SK-N-SH treated with all-trans-retinoic acid at 6 μM for 48 hours (cell line): Measurements from ENCODE around the gene MR1.

Experiments used
- ATAC-seq: fragments of 200-7000 bp; cut with Tn5 transposase; 3 replicates; pipeline ENCODE4 v1.9.1; 2020; ENCODE audit warnings: mild to moderate bottlenecking, moderate library complexity
- ARNTL ChIP-seq: fragments of 450-650 bp; formaldehyde crosslinking; IDR thresholded peaks from 2 replicates; pipeline ENCODE4 v1.5.0; 2020; ENCODE audit warnings: low read depth, mild to moderate bottlenecking, moderate library complexity, borderline replicate concordance
- BACH2 ChIP-seq: fragments of 250-450 bp; sonication (Bioruptor Pico); IDR thresholded peaks from 2 replicates; pipeline ENCODE4 v1.9.0; 2021; ENCODE audit warnings: mild to moderate bottlenecking, borderline replicate concordance
- CREB5 ChIP-seq: fragments of 250-450 bp; sonication (Bioruptor Pico); IDR thresholded peaks from 2 replicates; pipeline ENCODE4 v1.5.1; 2020; ENCODE audit warnings: low read depth, mild to moderate bottlenecking, moderate library complexity
- CSDC2 ChIP-seq: fragments of 250-450 bp; sonication (Bioruptor Pico); IDR thresholded peaks from 2 replicates; pipeline ENCODE4 v1.5.0; 2020; ENCODE audit warnings: mild to moderate bottlenecking, moderate library complexity
- CSRNP3 ChIP-seq: fragments of 250-450 bp; sonication (Bioruptor Pico); IDR thresholded peaks from 2 replicates; pipeline ENCODE4 v1.5.1; 2021; ENCODE audit warnings: mild to moderate bottlenecking, moderate library complexity
- ESRRG ChIP-seq: fragments of 250-450 bp; sonication (Bioruptor Pico); IDR thresholded peaks from 2 replicates; pipeline ENCODE4 v1.6.1; 2021; ENCODE audit warnings: mild to moderate bottlenecking
- GLIS3 ChIP-seq: fragments of 250-450 bp; sonication (Bioruptor Pico); IDR thresholded peaks from 2 replicates; pipeline ENCODE4 v1.5.0; 2020; ENCODE audit warnings: mild to moderate bottlenecking, moderate library complexity
- ISL1 ChIP-seq: fragments of 250-450 bp; sonication (Bioruptor Pico); IDR thresholded peaks from 2 replicates; pipeline ENCODE4 v2.1.2; 2022; ENCODE audit warnings: mild to moderate bottlenecking, moderate library complexity
- OSR1 ChIP-seq: fragments of 250-450 bp; sonication (Bioruptor Pico); IDR thresholded peaks from 2 replicates; pipeline ENCODE4 v1.8.0; 2022; ENCODE audit warnings: moderate library complexity, mild to moderate bottlenecking, inconsistent platforms
- PATZ1 ChIP-seq: fragments of 250-450 bp; sonication (Bioruptor Pico); IDR thresholded peaks from 2 replicates; pipeline ENCODE4 v1.8.0; 2020; ENCODE audit warnings: mild to moderate bottlenecking, moderate library complexity, borderline replicate concordance
- RARB ChIP-seq: fragments of 250-450 bp; sonication (Bioruptor Pico); IDR thresholded peaks from 2 replicates; pipeline ENCODE4 v1.8.0; 2021; ENCODE audit warnings: mild to moderate bottlenecking, moderate library complexity
- SNAI2 ChIP-seq: fragments of 250-450 bp; sonication (Bioruptor Pico); IDR thresholded peaks from 2 replicates; pipeline ENCODE4 v1.5.0; 2020; ENCODE audit warnings: mild to moderate bottlenecking, moderate library complexity
- TOX ChIP-seq: fragments of 250-450 bp; sonication (Bioruptor Pico); IDR thresholded peaks from 2 replicates; pipeline ENCODE4 v1.8.0; 2021; ENCODE audit warnings: mild to moderate bottlenecking, moderate library complexity, borderline replicate concordance
- TSHZ2 ChIP-seq: fragments of 250-450 bp; sonication (Bioruptor Pico); IDR thresholded peaks from 2 replicates; pipeline ENCODE4 v1.5.0; 2020; ENCODE audit warnings: mild to moderate bottlenecking, moderate library complexity
- ZC3H10 ChIP-seq: fragments of 250-450 bp; sonication (Bioruptor Pico); IDR thresholded peaks from 2 replicates; pipeline ENCODE4 v1.5.1; 2021; ENCODE audit warnings: mild to moderate bottlenecking, moderate library complexity
- ZFP3 ChIP-seq: fragments of 250-450 bp; sonication (Bioruptor Pico); IDR thresholded peaks from 2 replicates; pipeline ENCODE4 v1.5.0; 2020; ENCODE audit warnings: mild to moderate bottlenecking, moderate library complexity
- ZFP30 ChIP-seq: fragments of 450-650 bp; formaldehyde crosslinking; IDR thresholded peaks from 2 replicates; pipeline ENCODE4 v1.5.0; 2022; ENCODE audit warnings: mild to moderate bottlenecking, moderate library complexity
- ZNF565 ChIP-seq: fragments of 450-650 bp; formaldehyde crosslinking; conservative IDR thresholded peaks from 2 replicates; pipeline ENCODE4 v1.5.0; 2020; ENCODE audit warnings: low read depth, mild to moderate bottlenecking, moderate library complexity
- ZNF70 ChIP-seq: fragments of 450-650 bp; formaldehyde crosslinking; IDR thresholded peaks from 2 replicates; pipeline ENCODE4 v1.5.0; 2020; ENCODE audit warnings: mild to moderate bottlenecking, moderate library complexity
- ZNF8 ChIP-seq: fragments of 450-650 bp; formaldehyde crosslinking; IDR thresholded peaks from 2 replicates; pipeline ENCODE4 v1.5.0; 2020; ENCODE audit warnings: mild to moderate bottlenecking, moderate library complexity

Gene MR1

GRCh38 chr1:181099152-181100014 is 65.6 kb downstream of the MR1 start:
- TF ChIP-seq PATZ1 (CRISPR knock-in tag) (no peak), GLIS3 (CRISPR knock-in tag) (no peak), ISL1 (CRISPR knock-in tag) (no peak), OSR1 (CRISPR knock-in tag) (no peak; the same call in 1 of the 2 replicates), ZC3H10 (CRISPR knock-in tag) (0 out of 2 replicates have a peak, but pooled peaks have one; percentile 14), CSRNP3 (CRISPR knock-in tag) (no peak), SNAI2 (no peak), CREB5 (CRISPR knock-in tag) (no peak), ZFP3 (CRISPR knock-in tag) (no peak), ZNF8 (CRISPR knock-in tag) (no peak), ARNTL (CRISPR knock-in tag) (no peak), TOX (CRISPR knock-in tag) (peak; percentile 44; the same call in 1 of the 2 replicates), RARB (CRISPR knock-in tag) (peak; percentile 62; the same call in 1 of the 2 replicates), TSHZ2 (no peak), ZNF565 (no peak), ESRRG (no peak), CSDC2 (CRISPR knock-in tag) (no peak), BACH2 (no peak), ZFP30 (no peak), ZNF70 (CRISPR knock-in tag) (no peak)
- ATAC-seq = peak; percentile 26

- no peak for TF ChIP-seq GLIS3 (CRISPR knock-in tag)
- 0 out of 2 replicates have a peak, but pooled peaks have one; percentile 39 for TF ChIP-seq RARB (CRISPR knock-in tag)
- TF ChIP-seq CSDC2 (CRISPR knock-in tag) = 0 out of 2 replicates have a peak, but pooled peaks have one; percentile 51
- TF ChIP-seq PATZ1 (CRISPR knock-in tag) = peak; percentile 85; the same call in 1 of the 2 replicates
- TF ChIP-seq ZFP3 (CRISPR knock-in tag) = peak; percentile 92
- peak; percentile 52; the same call in 1 of the 2 replicates for TF ChIP-seq TOX (CRISPR knock-in tag)
- ATAC-seq = peak; percentile 5
These were observed 66.5 kb downstream of the MR1 start for GRCh38 chr1:181100015-181100905.
